Stimulated activated CD8-positive, alpha-beta memory T cell treated with anti-CD3 and anti-CD28 coated beads, Interleukin-4, amount 100 ng/mL, for 4 hours (primary cell): Measurements from ENCODE around the gene ERMARD.

ENCODE experiments used
- DNase-seq, 2 donors: peaks; one replicate each; pipeline ENCODE4 v3.0.0-alpha.2; 2020; ENCODE audit warnings: low read depth in 2 of 2, low spot score in 1 of 2

Gene ERMARD

DNA sequence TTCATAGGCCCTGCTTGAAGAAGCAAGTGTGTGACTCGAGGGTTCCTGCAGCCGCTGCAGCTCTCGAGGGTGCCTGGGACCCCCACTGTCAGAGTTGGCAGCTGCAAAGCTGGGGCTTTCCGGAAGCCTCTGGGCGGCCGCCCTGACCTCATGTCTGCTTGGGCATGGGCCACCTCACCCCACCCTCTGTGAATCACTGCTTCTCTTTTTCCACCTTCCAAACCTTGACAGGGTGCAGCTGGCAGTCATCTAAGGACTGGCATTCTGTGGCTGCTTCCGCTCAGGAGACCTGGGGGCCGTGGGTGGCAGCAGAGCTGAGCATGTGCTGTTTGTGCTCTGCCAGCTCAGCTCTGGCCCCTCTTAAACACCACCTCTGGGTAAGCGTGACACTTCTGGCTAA is 32.0 kb downstream of the ERMARD start:
- no peak for DNase-seq

GRCh38 chr6:169783971-169784820 is 32.8 kb downstream of the ERMARD start:
- DNase-seq, result no peak

DNA sequence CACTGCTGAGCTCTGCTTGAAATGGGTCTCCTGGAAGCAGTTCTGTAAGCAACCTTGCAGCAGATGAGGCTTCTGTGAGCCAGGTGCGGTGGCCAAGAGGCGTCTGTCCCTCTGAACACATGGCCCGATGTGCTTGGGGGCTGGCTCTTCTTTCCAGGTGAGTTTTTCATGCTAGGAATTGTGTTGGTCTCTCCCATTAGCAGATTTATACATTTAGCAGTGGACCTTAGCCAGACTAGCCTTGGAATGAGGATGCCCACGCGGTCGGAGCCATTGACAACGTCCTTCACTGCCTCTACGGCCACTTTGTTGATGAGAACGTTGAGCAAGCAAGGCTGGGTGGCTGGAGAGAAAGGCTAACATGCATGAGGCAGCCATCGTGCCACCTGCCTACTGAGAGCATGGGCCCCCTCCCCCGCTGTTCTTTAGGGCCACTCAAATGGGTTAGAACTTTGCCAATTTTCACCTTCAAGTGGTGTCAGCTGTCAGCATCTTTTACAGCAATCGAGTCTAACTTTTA is 33.5 kb downstream of the ERMARD start:
- no peak for DNase-seq

GRCh38 chr6:169785566-169785965 is 34.1 kb downstream of the ERMARD start:
- DNase-seq, result no peak

DNA sequence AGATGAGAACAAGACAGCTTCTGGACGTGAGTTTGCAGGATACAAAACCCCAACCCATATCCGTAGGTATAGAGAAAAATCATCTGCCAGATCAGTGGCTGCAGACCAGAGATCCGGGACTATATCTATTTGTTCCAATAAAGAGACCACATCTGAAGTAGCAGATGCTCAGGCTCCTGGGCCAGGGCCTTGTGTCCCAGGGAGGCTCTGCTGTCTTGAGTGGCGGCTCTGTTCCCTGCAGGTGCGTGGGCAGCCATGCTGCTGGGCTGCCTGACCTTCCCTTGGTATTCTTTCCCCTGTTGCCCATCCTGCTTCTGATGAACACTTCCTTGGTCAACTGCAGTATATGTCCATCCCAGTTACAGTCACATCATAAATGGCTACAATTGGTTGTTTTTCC is 34.9 kb downstream of the ERMARD start:
- no peak for DNase-seq

DNA sequence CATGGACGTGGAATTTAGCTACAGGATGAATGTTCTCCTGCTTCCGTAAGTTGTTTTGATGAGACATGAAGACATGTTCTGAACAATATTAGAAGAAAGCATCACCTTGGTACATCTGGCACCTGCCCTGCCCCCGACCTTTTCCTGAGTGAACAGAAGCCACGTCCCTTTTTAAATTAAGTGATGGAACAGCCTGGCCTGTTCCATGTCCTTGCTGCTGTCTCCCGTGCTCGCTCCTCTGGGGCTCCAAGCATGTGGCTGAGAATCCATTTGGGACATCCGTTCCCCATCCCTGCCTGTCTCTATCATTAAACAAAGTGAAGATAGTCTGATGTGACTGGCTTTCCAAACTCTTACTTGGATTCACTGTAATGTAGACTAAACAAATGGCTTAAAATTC is 36.4 kb downstream of the ERMARD start:
- no peak for DNase-seq

DNA sequence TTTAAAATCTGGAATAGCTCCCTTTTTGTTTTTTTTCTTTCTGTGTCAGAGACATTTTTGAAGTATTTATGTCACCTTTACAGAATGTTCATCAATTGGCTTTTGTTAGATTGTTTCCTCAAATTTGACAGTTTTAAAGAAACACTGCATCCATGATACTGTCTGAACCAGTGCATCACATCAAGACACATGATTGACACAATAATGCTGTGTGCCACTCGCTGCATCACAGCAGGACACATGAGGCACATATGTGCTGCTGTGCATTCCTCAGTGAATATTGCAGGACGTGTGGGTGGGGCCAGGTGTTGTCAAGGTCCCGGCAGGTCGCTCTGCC is 37.4 kb downstream of the ERMARD start:
- DNase-seq, result no peak

DNA sequence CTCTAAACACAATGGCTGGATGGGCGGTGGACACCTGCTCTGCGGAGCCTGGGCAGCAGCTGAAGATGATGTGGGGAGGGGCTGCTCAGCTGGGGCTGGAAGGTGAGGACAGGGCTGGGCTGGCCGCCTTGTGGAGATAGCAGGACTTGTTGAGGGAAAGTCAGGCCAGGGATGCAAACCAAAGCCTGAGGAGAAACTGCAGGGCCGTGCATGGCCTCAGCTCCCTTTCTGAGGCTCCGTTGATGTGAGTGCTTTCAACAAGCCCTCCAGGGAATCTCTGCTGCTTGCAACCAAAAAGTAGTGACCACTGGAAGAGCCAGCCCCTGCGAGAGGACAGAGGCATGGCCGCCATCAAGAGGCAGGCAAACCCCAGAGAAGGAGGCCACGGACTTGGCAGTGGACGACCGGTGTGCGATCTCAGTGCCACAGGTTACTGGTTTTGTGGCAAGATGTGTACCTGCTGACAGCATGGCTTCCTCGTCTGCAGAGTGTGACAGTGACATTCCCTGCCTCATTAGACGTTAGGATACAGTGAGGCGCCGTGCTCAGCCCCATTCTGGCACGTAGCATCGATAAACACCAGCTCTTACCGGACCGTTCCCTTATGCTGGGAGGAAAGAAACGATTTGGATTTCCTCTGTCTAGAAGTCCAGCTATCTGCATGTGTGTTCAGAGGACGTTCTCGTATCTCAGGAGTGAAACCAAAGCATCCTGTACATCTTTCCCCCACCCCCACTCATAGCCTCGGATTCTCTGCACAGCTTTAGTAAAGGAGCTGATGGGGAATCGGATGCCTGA is 37.9 kb downstream of the ERMARD start:
- DNase-seq, result no peak

DNA sequence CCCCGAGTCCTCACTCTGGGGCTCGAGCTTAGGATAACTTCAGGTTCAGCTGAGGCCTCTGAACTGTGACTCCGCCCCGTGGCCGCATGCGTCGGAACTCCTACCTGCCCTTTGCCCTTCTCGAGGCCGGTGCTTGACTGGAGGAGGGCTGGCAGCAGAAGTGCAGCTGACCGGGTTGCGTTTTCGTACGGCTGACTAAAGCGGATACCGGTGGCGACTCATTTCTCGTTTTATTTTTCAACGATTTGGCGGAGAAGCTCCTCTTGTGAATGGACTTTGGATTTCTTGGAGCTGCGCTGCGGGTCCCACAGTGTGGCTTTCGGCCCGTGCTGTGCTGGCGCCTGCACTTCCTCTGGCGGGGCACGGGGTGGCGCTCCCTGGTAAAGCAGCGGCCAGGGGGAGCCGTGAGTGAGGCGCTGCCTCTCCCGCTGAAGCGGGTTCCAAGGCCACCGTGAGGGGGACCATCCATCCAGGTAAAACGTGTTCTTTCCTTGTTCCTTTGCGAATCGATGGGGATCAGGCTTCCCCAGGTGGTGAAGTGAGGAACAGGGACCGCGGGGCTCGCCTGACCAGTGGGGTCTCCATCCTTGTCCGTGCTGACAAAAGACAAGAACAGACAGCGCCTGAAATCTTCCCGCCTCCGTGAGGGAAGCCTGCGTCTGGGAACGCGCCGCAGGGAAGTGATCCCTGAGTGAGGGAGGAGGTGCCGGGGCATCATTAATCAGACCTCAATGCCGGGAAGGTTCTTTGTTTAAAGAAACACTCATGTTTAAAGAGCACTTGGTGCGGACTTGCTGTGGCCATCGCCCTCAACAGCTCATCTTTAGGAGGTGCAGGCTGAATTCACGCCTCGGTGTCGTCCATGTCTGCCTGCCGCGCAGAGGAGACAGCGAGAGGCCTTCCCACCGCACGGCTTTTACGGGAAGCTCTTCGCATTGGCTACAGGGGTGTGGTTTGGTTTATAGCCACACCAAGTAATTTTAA is 38.8 kb downstream of the ERMARD start:
- peak; percentile 24 to 51 for DNase-seq

- no peak for DNase-seq
These were observed 40.3 kb downstream of the ERMARD start for GRCh38 chr6:169791721-169792131.

GRCh38 chr6:169792306-169793015 is 41.0 kb downstream of the ERMARD start:
- DNase-seq, result no peak

- DNase-seq, result no peak
These were observed 42.0 kb downstream of the ERMARD start for GRCh38 chr6:169793408-169793807.

GRCh38 chr6:169794317-169795055 is 43.1 kb downstream of the ERMARD start:
- DNase-seq, result no peak

DNA sequence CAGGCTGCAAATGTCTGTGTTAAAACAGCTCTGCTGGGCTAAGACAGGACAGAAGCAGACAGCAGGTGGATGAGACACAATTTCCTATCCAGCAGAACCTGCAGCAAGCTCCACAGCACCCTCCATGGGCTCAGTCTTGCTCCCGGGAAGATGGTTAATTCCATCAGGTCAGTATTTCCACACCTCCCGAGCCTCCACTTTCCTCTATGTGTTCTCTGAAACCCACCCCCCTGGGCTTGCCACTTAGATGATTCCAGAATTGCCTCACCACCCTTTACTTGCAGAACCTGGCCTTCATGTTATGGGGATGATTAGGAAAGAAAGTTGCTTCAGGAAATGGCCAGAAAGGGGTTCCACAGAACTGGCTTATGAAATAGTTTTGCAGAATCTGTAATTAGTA is 43.8 kb downstream of the ERMARD start:
- no peak for DNase-seq

- DNase-seq, result no peak
These were observed 47.5 kb downstream of the ERMARD start for GRCh38 chr6:169798764-169799473.

GRCh38 chr6:169799474-169799926 is 48.1 kb downstream of the ERMARD start:
- no peak for DNase-seq

DNA sequence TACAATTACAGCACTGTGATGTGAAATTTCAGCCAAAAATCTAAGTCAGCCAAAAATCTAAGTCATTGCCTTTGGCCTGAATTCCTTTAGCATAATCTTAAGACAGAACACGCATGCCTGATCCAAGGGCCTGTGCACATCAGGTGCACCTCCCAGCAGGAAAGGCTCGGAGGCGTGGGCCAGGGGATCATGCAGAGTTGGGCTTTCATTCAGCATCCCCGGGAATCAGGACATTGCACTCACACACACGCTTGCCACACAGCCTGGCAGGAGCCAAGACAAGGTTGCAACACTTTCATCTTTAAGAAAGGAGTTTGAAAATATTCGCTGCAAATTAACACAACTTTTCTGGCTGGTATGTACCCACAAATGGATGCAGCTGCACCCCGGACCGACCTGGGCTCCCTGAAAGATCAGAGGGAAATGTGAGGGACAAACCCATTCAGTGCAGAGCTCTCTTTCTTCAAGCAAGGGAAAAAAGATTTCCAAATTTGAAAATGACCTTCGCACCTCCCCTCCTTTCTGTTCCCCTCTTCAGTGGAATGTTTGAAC is 48.8 kb downstream of the ERMARD start:
- DNase-seq, result no peak

DNA sequence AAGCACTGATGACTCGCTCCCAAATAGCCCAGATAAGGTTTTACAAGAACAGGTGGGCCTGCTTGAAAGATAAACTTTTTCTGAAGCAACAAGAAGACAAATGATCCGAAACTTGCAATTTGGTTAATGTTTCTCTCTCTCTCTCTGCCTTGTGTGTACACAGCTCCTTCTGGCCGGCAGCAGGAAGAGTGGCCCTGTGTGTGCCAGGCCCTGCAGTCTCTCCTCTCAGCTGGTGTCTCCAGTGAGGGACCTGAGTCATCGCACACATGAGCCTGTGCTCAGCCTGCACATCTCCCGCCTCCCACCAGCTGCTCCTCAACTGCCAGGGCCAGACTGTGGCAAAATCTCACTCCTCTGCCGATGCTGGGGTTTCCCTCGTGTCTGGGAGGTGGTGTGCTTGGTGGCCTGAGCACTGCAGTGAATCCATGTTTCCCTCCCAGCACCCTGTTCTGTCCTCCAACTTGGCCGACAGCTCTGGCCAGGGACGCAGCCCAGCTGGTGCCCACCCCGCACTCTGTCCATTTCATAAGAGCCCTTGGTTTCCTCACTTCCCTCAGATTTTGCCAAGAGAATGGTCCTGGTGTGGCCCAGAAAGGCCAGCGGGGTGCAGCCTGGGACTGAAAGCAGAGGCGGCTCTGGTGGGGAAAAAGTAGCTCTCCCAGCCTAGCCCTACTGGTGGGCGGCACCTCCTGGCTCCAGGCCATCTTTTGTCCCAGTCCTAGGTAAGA is 49.4 kb downstream of the ERMARD start:
- DNase-seq, result no peak
